BLaER1 (cell line): ENCODE results near the gene CTBP1.

Source experiments
- H3K27ac ChIP-seq: shearing (Covaris generic); formaldehyde crosslinking; 2 replicates; pipeline ENCODE4 v1.8.1; 2022
- H3K27me3 ChIP-seq: shearing (Covaris generic); formaldehyde crosslinking; 2 replicates; pipeline ENCODE4 v1.8.1; 2022
- H3K36me3 ChIP-seq: shearing (Covaris generic); formaldehyde crosslinking; 2 replicates; pipeline ENCODE4 v1.8.1; 2022
- H3K4me1 ChIP-seq: shearing (Covaris generic); formaldehyde crosslinking; 2 replicates; pipeline ENCODE4 v1.8.1; 2022
- H3K4me2 ChIP-seq: shearing (Covaris generic); formaldehyde crosslinking; 2 replicates; pipeline ENCODE4 v1.8.1; 2022
- H3K4me3 ChIP-seq: shearing (Covaris generic); formaldehyde crosslinking; 2 replicates; pipeline ENCODE4 v1.8.1; 2022
- H3K9ac ChIP-seq: shearing (Covaris generic); formaldehyde crosslinking; 2 replicates; pipeline ENCODE4 v1.8.1; 2022
- H3K9me3 ChIP-seq: shearing (Covaris generic); formaldehyde crosslinking; 2 replicates; pipeline ENCODE4 v1.8.1; 2022
- H4K20me1 ChIP-seq: shearing (Covaris generic); formaldehyde crosslinking; 2 replicates; pipeline ENCODE4 v1.8.1; 2022
- Cebpa-rat ChIP-seq: shearing (Covaris generic); IDR thresholded peaks from 2 replicates; pipeline ENCODE4 v1.8.1; 2022

The CTBP1 gene

GRCh38 chr4:1212546-1213335 lies 36.2 kb downstream of the CTBP1 start:
- H3K27ac ChIP-seq: no peak overlapping the region

GRCh38 chr4:1211891-1212545 lies 36.9 kb downstream of the CTBP1 start:
- no peak overlapping the region for H3K27ac ChIP-seq
- H3K9me3 ChIP-seq: no peaks in the 10 kb centered on the region
- H3K4me1 ChIP-seq: peaks cover 93% of the 10 kb centered on the region
- H3K4me2 ChIP-seq: no peak overlapping the region
- H3K9ac ChIP-seq: no peak overlapping the region
- H3K27me3 ChIP-seq: no peaks in the 10 kb centered on the region
- TF ChIP-seq Cebpa-rat: no peak
- peaks cover 94% of the 10 kb centered on the region for H4K20me1 ChIP-seq
- H3K4me3 ChIP-seq: no peak overlapping the region
- peaks cover 63% of the 10 kb centered on the region for H3K36me3 ChIP-seq

More at GRCh38 chr4:1212546-1213335, 36.2 kb downstream of the CTBP1 start:
- H3K4me2 ChIP-seq: peak overlapping the region; percentile 95
- no peaks in the 10 kb centered on the region for H3K27me3 ChIP-seq
- peaks cover 93% of the 10 kb centered on the region for H3K4me1 ChIP-seq
- no peak overlapping the region for H3K9ac ChIP-seq
- H3K9me3 ChIP-seq: no peaks in the 10 kb centered on the region
- TF ChIP-seq Cebpa-rat: no peak
- peaks cover 100% of the 10 kb centered on the region for H4K20me1 ChIP-seq
- H3K36me3 ChIP-seq: peaks cover 63% of the 10 kb centered on the region
- H3K4me3 ChIP-seq: no peak overlapping the region

- peak overlapping the region; percentile 83; the same call in 1 of the 2 replicates for H3K4me2 ChIP-seq
- H3K36me3 ChIP-seq: peaks cover 61% of the 10 kb centered on the region
- H3K9ac ChIP-seq: no peak overlapping the region
- no peak for TF ChIP-seq Cebpa-rat
- H3K4me3 ChIP-seq: no peak overlapping the region
- H3K4me1 ChIP-seq: peaks cover 91% of the 10 kb centered on the region
- no peak overlapping the region for H3K27ac ChIP-seq
- H4K20me1 ChIP-seq: peaks cover 87% of the 10 kb centered on the region
- no peaks in the 10 kb centered on the region for H3K9me3 ChIP-seq
- H3K27me3 ChIP-seq: no peaks in the 10 kb centered on the region
These were observed 37.6 kb downstream of the CTBP1 start for GRCh38 chr4:1211371-1211770.

- H3K27me3 ChIP-seq: no peaks in the 10 kb centered on the region
- peak overlapping the region; percentile 83 for H3K4me2 ChIP-seq
- H3K27ac ChIP-seq: no peak overlapping the region
- peaks cover 83% of the 10 kb centered on the region for H4K20me1 ChIP-seq
- H3K4me1 ChIP-seq: peaks cover 91% of the 10 kb centered on the region
- no peaks in the 10 kb centered on the region for H3K9me3 ChIP-seq
- TF ChIP-seq Cebpa-rat: no peak
- no peak overlapping the region for H3K9ac ChIP-seq
- H3K36me3 ChIP-seq: peaks cover 57% of the 10 kb centered on the region
- no peak overlapping the region for H3K4me3 ChIP-seq
These were observed 38.0 kb downstream of the CTBP1 start for GRCh38 chr4:1210971-1211370.

- Histone ChIP-seq H3K9ac (no peak overlapping the region), H4K20me1 (peaks cover 77% of the 10 kb centered on the region), H3K9me3 (no peaks in the 10 kb centered on the region), H3K27ac (no peak overlapping the region), H3K4me3 (no peak overlapping the region), H3K27me3 (no peaks in the 10 kb centered on the region), H3K4me2 (peak overlapping the region; percentile 83), H3K36me3 (peaks cover 50% of the 10 kb centered on the region), H3K4me1 (peaks cover 91% of the 10 kb centered on the region)
- TF ChIP-seq Cebpa-rat: no peak
These were observed 38.6 kb downstream of the CTBP1 start for GRCh38 chr4:1210241-1210841.

GRCh38 chr4:1209821-1210220 lies 39.1 kb downstream of the CTBP1 start:
- Histone ChIP-seq H3K4me3 (no peak overlapping the region), H3K4me1 (peaks cover 91% of the 10 kb centered on the region), H3K36me3 (peaks cover 45% of the 10 kb centered on the region), H4K20me1 (peaks cover 72% of the 10 kb centered on the region), H3K9ac (peak overlapping the region; percentile 45; the same call in 1 of the 2 replicates), H3K4me2 (peak overlapping the region; percentile 83), H3K27me3 (no peaks in the 10 kb centered on the region), H3K9me3 (no peaks in the 10 kb centered on the region), H3K27ac (peak overlapping the region; percentile 38)
- TF ChIP-seq Cebpa-rat: no peak

GRCh38 chr4:1208970-1209704 lies 39.8 kb downstream of the CTBP1 start:
- no peak for TF ChIP-seq Cebpa-rat
- no peaks in the 10 kb centered on the region for H3K27me3 ChIP-seq
- H3K27ac ChIP-seq: peak overlapping the region; percentile 38
- H3K4me2 ChIP-seq: peak overlapping the region; percentile 83
- H3K4me1 ChIP-seq: peaks cover 91% of the 10 kb centered on the region
- peaks cover 65% of the 10 kb centered on the region for H4K20me1 ChIP-seq
- no peak overlapping the region for H3K4me3 ChIP-seq
- H3K36me3 ChIP-seq: peaks cover 38% of the 10 kb centered on the region
- H3K9ac ChIP-seq: peak overlapping the region; percentile 45; the same call in 1 of the 2 replicates
- no peaks in the 10 kb centered on the region for H3K9me3 ChIP-seq

GRCh38 chr4:1208266-1208961 lies 40.5 kb downstream of the CTBP1 start:
- peaks cover 31% of the 10 kb centered on the region for H3K36me3 ChIP-seq
- peak overlapping the region; percentile 38; the same call in 1 of the 2 replicates for H3K9ac ChIP-seq
- peak overlapping the region; percentile 47 for H3K27ac ChIP-seq
- H3K4me3 ChIP-seq: no peak overlapping the region; the same call in 1 of the 2 replicates
- H4K20me1 ChIP-seq: peaks cover 58% of the 10 kb centered on the region
- H3K4me1 ChIP-seq: peaks cover 91% of the 10 kb centered on the region
- H3K4me2 ChIP-seq: peak overlapping the region; percentile 83
- no peaks in the 10 kb centered on the region for H3K27me3 ChIP-seq
- TF ChIP-seq Cebpa-rat: no peak
- H3K9me3 ChIP-seq: no peaks in the 10 kb centered on the region
